GM11168 (cell line): ENCODE measurements around the gene DSC3.

Source experiments
- in situ Hi-C: fragments of 300-500 bp; cut with MboI; formaldehyde crosslinking; loops from one replicate; pipeline ENCODE4 v1.12.0; 2022; ENCODE audit warnings: low sequenced_read_pairs; ENCODE audit not compliant: unreplicated experiment

Gene DSC3

DNA sequence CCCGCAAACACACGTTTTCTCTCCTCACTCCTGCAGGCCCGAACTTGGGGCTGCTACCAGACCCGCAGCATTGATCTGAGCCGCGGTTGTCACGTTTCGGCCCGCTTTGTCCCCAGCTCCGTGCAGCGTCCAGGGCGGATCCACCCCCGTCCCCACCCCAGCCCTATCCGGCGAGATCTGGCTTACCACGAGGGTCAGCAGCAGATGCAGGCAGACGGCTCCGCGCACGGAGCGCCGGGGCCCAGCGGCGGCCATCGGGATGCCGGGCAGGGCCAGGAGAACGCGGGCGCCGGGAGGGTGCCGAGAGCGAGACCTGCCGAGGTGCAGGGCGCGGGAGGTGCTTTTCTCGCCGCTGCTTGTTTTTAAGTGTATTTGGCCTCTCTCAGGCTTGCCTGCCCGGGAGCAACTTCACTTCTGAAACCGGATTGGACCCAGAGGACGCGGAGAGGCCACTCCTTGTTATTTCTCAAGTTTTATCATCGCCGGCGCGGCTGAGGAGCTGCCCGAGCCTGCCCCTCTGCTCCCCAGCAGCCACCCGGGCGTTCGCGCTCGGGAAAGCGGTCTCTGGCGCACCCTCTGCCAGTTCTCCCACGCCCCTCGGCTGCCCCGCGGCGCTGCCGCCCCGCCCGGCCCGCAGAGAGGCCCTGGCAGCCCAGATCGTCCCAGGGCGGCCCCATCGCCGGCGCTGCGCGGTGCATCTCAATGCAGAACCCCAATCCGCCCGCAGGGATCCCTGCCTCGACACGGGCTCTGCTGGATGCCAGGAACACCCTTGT lies at the start of gene DSC3:
Gene DSC3, minus strand, starts transcription at position 337 of the 776 bp plus-strand sequence. Its CDS starts 82 bp downstream, at position 255.
- in situ Hi-C loops = no loop called here

DNA sequence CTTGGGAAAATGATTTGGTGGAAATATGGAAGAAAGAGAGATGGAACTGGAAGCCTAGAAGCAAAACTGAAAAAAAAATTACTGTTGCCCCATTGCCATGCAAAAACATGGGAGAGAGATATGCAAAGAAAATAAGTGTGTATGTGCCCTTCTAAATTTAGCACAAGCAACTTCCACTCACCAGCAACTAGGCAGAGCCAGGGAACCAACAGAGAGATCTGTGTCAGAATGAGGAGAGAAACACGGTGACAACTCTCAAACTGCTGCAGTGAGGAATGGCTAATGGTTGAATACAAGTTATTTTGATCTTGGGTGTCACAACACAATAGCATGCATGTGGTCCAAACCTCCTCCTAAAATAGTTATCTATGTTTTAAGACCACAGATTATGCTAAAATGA lies 48.8 kb upstream of the DSC3 start:
- in situ Hi-C loops = no loop called here

DNA sequence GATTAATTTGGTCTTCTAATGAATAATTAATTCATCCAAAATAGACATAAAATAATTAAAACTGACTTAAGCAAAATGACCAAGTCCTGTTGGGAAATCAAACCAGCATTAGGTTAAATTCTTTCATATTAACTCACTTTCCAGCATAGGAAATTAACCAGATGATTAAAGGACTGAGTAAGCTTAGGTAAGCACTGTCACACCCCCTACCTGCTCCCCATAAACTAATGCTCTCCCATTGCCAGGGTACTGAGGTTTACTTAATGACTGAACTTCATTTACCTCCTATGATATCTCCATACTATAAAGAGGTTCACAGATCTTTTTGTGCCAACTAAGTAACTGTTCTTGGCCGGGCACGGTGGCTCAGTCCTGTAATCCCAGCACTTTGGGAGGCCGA lies 46.0 kb upstream of the DSC3 start:
- in situ Hi-C loops = no loop called here

DNA sequence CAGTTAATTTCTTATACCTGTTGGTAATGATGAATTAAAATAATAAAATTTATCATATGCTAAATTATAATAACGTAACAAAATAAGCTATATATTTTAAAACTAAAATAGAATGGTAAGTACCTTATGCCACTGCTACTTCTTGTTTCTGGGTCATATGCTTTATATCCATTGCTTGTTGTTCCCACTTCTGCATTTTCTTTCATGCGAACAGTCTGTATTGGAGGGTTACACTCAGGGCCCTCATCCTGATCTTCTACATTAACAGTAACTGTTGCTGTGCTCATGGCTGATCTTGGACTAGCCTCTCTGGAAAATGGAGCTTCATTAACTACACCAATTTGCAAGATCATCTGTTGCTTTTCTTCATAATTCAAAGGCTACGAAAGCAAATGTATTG lies 37.4 kb upstream of the DSC3 start:
- in situ Hi-C loops = no loop called here

DNA sequence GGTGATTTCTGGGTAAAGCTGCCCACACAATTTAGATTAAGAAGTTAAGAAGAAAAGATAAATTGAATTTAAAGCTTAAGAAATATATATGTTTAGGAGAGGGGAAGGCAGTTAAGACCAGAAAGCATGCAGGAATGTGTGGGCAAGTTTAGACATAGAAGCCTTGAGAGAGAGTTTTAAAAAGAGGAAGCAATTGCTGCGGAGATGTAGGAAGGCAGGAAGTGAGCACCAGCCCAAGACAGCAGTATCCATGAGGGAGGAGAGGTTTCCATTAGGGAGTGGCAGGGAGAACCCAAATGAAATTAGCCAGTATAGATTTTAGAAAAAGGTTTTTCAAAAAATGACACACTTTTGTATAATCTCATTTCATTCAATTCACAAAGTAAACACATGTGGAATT lies 35.3 kb upstream of the DSC3 start:
- in situ Hi-C loops = no loop called here

DNA sequence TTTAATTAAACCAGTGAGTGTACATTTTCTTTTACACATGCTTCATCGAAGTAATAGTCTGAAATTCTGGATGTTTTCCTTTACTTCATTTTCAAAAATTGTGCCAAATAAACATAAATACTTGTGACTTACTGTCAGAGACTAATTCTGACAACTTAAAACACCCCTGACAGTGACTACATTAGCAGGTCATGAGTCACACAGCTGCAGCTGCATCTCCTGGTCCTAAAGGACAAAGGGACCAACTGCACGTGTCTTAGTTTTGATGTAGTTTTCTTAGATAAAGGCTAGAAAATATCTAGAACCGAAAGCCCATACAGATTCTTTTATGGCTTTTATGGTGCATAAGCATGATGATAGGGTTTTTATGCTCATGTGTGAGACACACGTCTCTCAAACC lies 29.6 kb upstream of the DSC3 start:
- in situ Hi-C loops = no loop called here

DNA sequence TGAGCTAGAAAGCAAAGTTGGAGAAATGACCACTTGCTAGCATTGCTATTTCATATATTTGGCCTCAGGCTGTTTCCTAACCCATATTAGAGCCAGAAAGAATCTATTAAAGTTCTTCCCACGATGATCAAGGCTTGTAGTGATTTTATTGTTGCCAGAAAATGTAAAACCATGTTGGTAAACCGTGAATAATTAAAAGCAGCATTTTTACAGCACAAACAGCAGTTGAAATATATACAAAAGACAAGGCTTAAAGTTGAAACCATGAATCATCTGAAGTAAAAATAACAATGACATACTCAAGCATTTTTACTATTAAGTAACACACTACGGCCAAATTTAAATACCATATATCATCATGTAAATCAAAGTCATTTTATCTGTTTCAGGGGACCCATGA lies 27.7 kb upstream of the DSC3 start:
- in situ Hi-C loops = no loop called here

DNA sequence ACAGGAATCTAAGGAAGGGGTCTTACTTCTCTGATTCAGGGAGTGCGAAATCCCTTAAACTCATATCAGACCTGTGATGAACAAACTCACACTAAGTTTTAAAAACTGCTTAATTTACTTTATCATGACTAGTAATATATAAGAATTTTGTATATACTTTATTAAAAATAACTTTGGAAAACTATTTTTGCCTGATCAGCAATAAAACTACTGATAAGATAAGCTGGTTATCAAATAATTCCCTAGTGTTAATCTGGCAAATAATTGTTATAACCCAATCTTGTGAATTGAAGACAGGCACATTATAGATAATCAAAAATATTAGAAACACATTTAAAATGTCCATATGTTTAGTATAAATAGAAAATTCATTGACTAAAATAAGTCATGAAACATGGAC lies 23.7 kb upstream of the DSC3 start:
- in situ Hi-C loops = no loop called here

DNA sequence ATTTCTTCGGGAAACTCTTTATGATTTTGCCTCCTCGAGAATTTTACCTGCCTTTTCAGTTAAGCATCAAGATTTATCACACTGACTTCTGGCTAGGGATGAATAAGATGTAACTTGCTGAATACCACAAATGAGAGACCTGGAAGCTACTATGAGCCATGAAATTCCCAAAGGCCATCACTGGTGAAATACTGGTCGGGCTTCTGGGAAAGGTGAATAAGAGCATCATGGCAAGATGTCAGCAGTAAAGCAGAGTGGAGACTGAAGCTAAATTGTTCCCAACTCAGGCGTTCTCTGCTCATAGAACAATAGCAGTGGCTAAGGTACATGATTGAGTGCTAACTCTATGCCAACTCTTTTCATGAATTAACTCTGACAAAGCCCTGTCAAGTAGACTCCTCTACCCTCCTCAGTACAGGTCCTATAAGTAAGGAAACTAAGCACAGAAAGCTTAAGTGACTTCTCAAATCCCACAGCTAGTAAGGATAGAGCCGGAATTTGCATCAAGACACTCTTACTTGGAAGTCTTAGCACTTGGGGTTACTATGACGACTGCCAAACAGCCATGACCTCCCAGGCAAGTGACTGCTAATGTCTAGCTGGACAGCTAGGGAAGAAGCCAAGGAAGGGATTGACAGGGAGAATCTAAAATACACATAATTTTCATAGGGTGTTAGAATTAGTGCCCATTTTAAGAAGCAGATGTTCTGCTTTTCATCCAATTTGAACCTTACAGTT lies 22.7 kb upstream of the DSC3 start:
- in situ Hi-C loops = no loop called here

DNA sequence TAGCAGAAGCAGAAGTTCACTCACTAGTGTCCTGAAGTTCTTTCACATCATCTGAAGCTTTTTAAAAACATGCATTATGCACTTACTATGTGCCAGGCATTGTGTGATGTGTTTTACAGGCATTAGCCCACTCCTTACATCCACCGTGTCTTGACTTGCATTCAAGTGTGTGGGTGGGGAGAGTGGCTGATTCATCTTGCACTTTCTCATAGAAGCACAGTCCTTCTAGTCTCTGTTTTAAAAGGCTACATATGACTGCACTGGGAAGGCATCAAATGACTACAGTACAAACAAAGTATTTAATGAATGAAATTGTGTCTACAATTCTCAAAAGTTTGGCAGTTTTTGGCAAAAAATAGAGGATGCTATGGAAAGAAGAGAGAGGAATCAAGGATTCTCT lies 21.6 kb upstream of the DSC3 start:
- in situ Hi-C loops = no loop called here

DNA sequence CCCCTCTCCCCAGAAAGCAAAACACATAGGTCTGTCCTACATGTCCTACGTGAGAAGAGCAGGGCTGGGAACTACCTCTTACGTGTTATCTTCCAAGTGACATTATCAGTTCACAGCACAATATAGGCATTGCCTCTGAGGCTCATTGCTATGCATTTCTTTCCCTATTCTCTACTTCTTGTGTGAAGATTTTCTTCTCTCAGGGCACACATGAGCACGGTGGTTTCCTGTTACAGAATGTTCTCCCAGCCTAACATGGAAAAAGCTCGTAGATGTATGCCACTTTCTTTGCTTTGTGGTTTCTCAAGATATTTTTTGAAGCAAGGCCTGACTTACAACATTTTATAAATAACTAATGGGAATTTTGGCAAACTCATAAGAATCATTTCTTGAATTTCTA lies 19.4 kb upstream of the DSC3 start:
- in situ Hi-C loops = no loop called here

DNA sequence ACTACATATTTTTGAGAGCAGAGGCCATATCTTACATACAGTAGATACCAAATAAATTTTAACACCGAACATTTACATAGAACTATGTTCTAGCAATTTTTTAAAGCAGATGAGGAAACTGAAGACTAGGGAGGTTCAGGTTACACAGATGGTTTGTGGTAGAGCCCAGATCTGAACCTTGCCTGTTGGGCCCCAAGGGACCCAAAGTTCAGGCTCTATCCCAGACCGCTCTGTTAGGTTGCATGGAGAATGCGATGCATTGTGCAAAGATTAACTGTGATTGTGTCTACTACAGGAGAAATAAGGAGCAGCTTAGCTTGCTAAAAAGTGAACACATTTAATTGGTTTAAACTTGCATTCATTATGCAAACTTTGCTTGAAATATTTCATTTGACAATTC lies 16.4 kb upstream of the DSC3 start:
- in situ Hi-C loops = no loop called here

DNA sequence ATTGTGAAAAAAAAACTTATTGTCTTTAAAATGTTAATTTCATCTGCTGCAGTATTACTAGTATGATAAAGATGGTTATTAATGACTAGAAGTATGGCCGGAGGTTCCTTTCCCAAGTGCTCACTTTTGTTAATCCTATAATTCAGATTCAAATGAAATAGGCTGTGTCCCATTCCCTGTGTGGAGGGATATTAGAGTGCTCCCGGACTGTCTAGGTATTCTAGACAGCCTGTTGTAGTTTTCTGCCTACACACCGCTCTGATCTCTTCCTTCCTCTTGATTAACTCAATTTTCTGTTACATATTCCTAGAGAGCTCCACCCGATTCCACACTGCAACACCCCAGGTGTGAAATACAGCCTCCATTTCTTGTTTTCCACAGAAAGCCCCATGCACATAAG lies 15.4 kb upstream of the DSC3 start:
- in situ Hi-C loops = no loop called here

DNA sequence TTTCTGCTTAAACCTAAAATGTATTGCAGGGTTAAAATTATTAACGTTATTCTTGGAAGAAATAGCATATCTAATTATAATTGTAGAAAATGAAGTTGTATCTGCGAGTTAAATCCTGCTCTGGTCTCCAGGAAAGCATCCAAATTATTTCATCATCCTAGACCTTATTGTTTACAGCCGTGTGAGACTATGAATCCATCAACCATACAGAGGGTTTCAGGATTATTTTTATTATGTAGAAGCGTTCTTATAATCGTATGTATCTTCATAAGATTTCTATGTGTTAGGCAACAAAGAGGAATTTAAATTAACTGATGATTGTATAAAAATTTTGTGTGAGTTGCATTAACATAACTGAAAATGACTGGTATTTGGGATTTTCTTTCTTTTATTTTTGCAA lies 14.5 kb upstream of the DSC3 start:
- in situ Hi-C loops = no loop called here

DNA sequence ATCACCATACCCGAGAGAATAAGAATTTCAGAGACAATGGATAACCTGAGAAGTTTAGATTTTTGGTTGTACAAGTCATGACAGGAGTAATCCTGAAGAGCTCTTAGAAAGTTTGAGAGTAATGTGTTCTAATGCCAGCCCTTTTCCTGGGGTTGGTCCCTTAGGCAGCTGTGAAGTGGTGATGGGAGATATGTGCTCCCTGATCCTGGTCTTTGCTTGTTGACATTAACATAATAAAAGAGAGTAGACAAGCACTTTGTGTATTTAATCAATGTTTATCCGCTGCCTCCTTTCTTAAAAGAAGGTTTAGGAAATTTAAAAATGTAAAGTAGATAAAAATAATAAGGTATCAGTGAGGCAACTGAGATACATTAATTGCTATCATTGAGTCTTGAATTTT lies 13.8 kb upstream of the DSC3 start:
- in situ Hi-C loops = no loop called here

DNA sequence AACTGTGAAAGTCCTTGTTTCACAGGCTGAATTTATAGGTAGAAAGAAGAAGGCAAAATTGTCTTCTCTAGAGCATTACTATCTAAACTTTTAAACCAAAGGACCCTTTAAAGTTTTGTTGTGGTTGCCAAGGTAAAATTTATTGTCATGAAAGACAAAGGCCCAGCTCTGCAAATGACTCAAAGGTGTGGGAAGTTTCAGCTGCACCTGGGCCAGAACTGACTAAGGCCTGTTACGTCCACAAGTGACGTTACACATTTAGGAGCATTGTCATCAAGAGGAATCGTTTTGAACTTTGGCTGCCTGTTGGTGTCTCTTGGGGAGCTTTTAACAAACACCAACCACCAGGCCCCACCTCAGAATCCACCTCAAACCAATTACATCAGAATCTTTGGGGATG lies 8.1 kb upstream of the DSC3 start:
- in situ Hi-C loops = no loop called here

DNA sequence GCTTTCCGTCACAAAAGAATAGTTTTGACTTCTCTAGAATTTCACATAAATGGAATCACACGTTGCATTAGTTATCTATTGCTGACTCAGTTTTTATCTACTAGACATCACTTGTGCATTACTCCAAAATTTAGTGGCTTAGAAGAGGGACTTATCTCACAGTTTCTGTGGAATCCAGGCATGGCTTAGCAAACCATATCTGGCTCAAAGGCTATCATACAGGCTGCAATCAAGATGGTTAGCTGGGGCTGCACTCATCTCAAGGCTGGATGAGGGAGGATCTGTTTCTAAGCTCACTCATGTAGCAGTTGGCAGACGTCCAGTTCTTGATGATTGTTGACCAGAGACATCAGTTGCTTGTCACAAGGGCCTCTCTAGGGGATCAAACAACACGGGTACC lies 6.6 kb upstream of the DSC3 start:
- in situ Hi-C loops = no loop called here

DNA sequence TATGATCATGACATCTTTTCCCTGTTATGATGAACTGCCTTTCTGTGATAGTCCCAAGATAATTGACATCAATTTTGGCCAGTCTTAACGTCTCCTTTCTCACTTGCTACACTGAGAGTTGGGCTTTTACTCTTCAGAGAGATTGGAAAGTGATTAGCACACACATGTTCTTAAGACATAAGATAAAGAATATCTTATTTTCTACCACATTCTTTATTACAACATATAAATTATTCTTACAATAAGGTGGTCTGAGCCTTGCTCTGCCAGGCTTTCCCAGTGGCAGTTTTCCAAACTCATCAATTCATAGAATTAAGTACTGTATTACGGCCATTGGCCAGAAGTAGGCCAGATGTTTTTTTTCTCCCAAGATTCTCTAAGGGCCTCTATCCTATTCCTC lies 5.7 kb upstream of the DSC3 start:
- in situ Hi-C loops = no loop called here

DNA sequence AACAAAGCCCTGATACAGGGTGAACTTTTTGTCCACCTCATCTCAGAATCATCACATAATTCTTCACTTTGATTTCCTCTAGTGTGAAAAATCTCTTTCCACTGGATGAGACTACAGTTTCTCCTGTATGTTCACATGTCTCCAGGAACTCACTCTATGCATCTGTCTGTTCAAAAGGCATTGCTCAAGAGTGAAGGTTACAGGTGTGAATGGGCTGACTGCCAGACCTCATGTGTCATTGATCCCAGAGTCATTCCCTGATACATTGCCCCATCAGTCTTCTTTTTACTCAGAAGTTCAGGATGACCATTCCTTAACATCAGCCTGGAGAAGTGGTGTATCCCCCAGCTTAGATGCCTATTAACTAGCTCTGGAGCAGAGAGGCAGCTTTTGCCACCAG lies 4.4 kb upstream of the DSC3 start:
- in situ Hi-C loops = no loop called here

DNA sequence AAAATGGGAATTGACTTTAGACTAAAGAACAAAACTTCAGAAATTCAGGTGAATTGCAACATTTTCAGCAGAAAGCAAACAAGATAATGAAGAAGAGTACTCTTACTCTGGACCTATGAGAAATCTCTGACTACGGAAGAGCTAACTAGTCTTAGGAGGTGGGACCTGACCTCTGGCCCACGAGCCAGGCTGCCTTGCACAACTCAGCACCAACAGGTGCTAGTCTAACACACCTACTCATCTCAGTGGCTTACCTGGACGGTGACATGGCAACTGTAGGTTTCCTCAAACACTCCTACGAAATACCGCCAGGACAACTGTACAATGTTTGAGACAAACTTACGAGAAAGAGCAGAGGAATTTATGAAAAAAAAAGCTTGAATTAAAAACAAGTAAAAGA lies 3.1 kb upstream of the DSC3 start:
- in situ Hi-C loops = no loop called here

DNA sequence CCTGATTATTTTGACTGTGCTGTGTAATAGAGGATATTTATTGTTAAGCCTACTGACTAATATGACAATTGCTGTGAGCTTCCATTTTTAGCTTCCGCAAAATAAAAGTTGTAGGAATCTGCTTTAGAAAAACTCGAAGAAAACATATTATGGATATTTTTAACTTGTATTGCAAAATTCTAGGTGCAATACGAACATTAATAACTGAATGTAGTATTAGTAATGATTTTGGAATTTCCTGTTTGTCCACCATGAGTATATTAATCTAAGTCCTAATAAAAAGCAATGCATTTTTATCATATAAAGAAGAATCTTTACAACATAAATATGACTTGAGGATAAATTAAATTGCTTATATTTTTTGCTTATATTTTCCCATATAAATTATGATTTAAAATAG lies 2.4 kb upstream of the DSC3 start:
- in situ Hi-C loops = no loop called here

DNA sequence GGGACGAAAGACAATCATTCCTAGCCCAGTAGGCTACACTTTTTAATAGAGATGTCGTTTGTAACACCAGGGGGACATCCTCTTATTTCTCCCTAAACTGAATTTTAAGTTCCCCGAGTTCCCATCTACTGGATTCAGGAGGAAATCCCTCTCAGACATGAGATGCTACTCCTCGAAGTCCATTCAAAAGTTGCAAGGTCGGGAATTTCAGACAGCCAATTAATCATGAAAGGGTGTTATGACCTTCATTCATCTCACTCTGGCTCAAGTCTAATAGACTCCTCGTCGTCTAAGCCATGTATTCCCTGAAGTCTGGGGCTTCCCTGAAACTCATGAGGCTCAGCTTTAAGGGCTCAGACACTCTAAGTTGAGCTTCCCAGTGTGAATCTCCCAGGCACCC lies 1.2 kb upstream of the DSC3 start:
- in situ Hi-C loops = no loop called here
